Osteocyte (in vitro differentiated cells): ENCODE measurements around the gene TFAP2E. TPM values are rescaled to one million over a fixed set of nuclear protein-coding genes. Genes with fewer than 3 reads are reported as not detected.

Source experiments
- DNase-seq: peaks from one replicate; pipeline ENCODE4 v3.0.0; 2021; ENCODE audit warnings: mixed read lengths; ENCODE audit not compliant: unreplicated experiment; ENCODE audit errors: extremely low spot score
- H3K27ac Mint-ChIP-seq: one replicate; pipeline ENCODE4 v1.8.0; 2021; ENCODE audit warnings: mild to moderate bottlenecking, mixed read lengths; ENCODE audit not compliant: unreplicated experiment
- H3K27me3 Mint-ChIP-seq: one replicate; pipeline ENCODE4 v1.8.0; 2021; ENCODE audit warnings: mixed read lengths; ENCODE audit not compliant: unreplicated experiment
- H3K36me3 Mint-ChIP-seq: one replicate; pipeline ENCODE4 v1.8.0; 2021; ENCODE audit warnings: mixed read lengths; ENCODE audit not compliant: unreplicated experiment
- H3K4me1 Mint-ChIP-seq: one replicate; pipeline ENCODE4 v1.8.0; 2021; ENCODE audit warnings: mixed read lengths; ENCODE audit not compliant: unreplicated experiment
- H3K4me3 Mint-ChIP-seq: one replicate; pipeline ENCODE4 v1.8.0; 2021; ENCODE audit warnings: mild to moderate bottlenecking, moderate library complexity, mixed read lengths; ENCODE audit not compliant: unreplicated experiment
- H3K9me3 Mint-ChIP-seq: one replicate; pipeline ENCODE4 v1.8.0; 2021; ENCODE audit warnings: mixed read lengths; ENCODE audit not compliant: unreplicated experiment
- CTCF ChIP-seq: fragments of 200-600 bp; sonication (generic); IDR thresholded peaks from 2 replicates; pipeline ENCODE4 v1.5.0; 2021; ENCODE audit warnings: antibody characterized with exemption, mild to moderate bottlenecking, moderate library complexity
- total RNA-seq: library from RNA; stranded (reverse); gene quantifications from 2 replicates; pipeline ENCODE4 v1.2.1, GENCODE V29; 2021

TFAP2E gene
- total RNA-seq, 1 donor from 2014 or later: 0.35 TPM

DNA sequence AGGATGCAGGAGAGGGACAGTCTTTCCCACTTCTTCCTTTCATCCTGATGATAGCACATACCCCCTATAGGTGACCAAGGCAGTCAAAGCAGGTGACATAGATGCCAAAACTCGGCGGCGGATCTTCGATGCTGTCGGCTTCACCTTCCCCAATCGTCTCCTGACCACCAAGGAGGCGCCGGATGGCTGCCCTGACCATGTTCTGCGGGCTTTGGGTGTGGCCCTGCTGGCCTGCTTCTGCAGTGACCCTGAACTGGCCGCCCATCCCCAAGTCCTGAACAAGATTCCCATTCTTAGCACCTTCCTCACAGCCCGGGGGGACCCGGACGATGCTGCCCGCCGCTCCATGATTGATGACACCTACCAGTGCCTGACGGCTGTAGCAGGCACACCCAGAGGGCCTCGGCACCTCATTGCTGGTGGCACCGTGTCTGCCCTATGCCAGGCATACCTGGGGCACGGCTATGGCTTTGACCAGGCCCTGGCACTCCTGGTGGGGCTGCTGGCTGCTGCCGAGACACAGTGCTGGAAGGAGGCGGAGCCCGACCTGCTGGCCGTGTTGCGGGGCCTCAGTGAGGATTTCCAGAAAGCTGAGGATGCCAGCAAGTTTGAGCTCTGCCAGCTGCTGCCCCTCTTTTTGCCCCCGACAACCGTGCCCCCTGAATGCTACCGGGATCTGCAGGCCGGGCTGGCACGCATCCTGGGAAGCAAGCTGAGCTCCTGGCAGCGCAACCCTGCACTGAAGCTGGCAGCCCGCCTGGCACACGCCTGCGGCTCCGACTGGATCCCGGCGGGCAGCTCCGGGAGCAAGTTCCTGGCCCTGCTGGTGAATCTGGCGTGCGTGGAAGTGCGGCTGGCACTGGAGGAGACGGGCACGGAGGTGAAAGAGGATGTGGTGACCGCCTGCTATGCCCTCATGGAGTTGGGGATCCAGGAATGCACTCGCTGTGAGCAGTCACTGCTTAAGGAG, 12.6 kb upstream of the TFAP2E start:
- Mint-ChIP-seq H3K27me3 (no peaks in the 10 kb centered on the region), H3K9me3 (no peaks in the 10 kb centered on the region), H3K27ac (no peak overlapping the region), H3K4me3 (no peak overlapping the region), H3K36me3 (peaks cover 11% of the 10 kb centered on the region), H3K4me1 (peaks cover 27% of the 10 kb centered on the region)
- DNase-seq: no peak
- no peak for TF ChIP-seq CTCF

GRCh38 chr1:35561297-35561971, 11.7 kb upstream of the TFAP2E start:
- H3K4me3 Mint-ChIP-seq: no peak overlapping the region
- H3K9me3 Mint-ChIP-seq: no peaks in the 10 kb centered on the region
- no peak overlapping the region for H3K27ac Mint-ChIP-seq
- no peaks in the 10 kb centered on the region for H3K27me3 Mint-ChIP-seq
- DNase-seq: no peak
- no peak for TF ChIP-seq CTCF
- H3K36me3 Mint-ChIP-seq: peaks cover 11% of the 10 kb centered on the region
- H3K4me1 Mint-ChIP-seq: peaks cover 18% of the 10 kb centered on the region

DNA sequence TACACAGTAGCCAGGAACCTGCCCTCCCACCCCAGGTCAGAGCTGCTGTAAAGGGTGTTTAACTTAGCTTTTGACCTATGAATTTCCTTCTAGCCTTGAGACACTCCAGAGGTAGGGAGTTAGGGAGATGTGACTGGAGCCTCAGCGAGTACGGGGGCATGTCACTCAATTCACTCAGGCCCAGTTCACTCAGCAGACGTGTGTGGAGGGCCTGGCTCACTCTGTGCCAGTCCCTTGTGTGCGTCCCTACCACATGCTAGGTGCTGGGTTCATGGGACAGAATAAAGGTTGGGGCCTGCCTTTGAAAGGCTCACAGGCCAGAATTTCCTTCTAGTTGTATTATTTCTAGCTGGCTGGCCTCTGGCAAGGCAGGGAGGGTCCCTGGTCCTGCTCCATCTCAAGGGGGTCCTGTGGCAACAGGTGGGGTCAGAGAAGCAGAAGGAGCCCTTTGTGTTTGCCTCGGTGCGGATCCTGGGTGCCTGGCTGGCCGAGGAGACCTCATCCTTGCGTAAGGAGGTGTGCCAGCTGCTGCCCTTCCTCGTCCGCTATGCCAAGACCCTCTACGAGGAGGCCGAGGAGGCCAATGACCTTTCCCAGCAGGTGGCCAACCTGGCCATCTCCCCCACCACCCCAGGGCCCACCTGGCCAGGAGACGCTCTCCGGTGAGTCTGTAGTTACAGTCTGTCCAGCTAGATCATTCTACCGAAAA, 11.0 kb upstream of the TFAP2E start:
- no peak overlapping the region for H3K27ac Mint-ChIP-seq
- H3K4me1 Mint-ChIP-seq: peaks cover 16% of the 10 kb centered on the region
- H3K4me3 Mint-ChIP-seq: no peak overlapping the region
- DNase-seq: no peak
- H3K27me3 Mint-ChIP-seq: no peaks in the 10 kb centered on the region
- no peaks in the 10 kb centered on the region for H3K9me3 Mint-ChIP-seq
- TF ChIP-seq CTCF: no peak
- peaks cover 14% of the 10 kb centered on the region for H3K36me3 Mint-ChIP-seq

GRCh38 chr1:35563166-35563565, 9.9 kb upstream of the TFAP2E start:
- DNase-seq: no peak
- peaks cover 17% of the 10 kb centered on the region for H3K4me1 Mint-ChIP-seq
- no peaks in the 10 kb centered on the region for H3K9me3 Mint-ChIP-seq
- no peaks in the 10 kb centered on the region for H3K27me3 Mint-ChIP-seq
- TF ChIP-seq CTCF: no peak
- peaks cover 14% of the 10 kb centered on the region for H3K36me3 Mint-ChIP-seq
- H3K27ac Mint-ChIP-seq: no peak overlapping the region
- H3K4me3 Mint-ChIP-seq: no peak overlapping the region
